ENCODE data around the gene CDK5R1.

GRCh38 chr17:32508926-32509325 is 22.1 kb downstream of the CDK5R1 start:
- no peak for TF ChIP-seq CTCF (IDR thresholded peaks at IDR 0.05)
- TF ChIP-seq POLR2A (IDR thresholded peaks at IDR 0.05): no peak
- no peak for TF ChIP-seq EP300 (IDR thresholded peaks at IDR 0.05)

Data from stomach (tissue), 4 donors.